NCI-H69 (cell line): ENCODE data around the gene CENPP.
A peak's percentile ranks its signal among the peaks of the same experiment; 100 is the strongest.

Experiments used
- DNase-seq: peaks from one replicate; lab custom pipeline; 2025; lab: John Stamatoyannopoulos, UW

The CENPP gene

DNA sequence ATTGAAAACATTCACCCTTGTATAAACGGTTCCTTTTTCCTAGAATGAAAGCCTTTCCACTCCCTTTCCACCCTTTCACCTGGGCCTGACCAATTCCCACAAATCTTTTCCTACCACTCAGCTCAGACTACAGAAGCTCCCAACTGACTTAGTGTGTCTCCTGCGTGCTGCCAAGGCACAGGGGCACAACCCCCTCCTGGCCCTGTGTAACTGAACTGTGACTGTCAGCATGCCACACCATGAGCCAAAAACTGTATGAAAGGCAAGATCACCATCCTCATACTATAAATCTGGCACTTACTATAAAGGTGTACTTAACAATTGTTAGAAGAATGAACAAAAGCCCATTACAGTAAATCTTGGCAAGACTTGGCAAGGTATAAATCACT is 12.1 kb upstream of the CENPP start:
- DNase-seq, result no peak

DNA sequence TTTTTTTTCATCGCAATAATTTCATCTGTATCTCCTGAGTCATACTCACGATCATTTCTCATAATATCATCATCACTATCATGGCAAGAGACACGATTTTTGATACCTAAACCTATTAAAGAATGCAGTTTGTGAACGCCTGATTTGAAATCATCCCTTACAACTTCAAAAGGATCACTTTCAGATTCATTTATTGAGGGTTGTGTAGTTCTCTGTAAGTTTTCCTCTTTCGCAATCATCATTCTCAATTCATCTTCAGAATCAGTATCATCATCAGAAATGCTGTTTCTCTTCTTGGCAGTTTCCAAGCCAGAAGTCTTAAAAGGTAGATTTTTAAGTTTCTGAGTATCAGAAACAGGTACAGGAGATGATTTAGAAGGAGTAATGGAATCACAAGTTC is 10.3 kb upstream of the CENPP start:
- DNase-seq, result no peak

DNA sequence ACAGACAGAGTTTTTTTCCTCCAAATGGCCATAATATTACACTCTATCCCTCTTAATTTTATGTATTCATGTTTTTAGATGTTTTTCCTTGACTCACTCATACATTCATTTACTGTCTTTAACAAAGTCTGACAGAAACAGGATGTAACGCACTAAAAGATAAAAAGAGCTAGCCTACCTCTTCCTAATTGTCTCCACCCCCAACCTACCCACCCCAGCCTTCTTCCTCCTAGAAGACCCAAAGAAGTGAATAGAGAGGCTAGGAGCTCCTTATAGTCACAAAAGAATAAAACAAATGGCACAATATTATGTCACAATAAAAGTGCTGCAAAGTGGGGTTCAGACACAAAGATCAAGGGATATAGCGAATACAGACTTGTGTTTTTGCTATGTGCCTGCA is 1.3 kb upstream of the CENPP start:
- DNase-seq, result no peak

DNA sequence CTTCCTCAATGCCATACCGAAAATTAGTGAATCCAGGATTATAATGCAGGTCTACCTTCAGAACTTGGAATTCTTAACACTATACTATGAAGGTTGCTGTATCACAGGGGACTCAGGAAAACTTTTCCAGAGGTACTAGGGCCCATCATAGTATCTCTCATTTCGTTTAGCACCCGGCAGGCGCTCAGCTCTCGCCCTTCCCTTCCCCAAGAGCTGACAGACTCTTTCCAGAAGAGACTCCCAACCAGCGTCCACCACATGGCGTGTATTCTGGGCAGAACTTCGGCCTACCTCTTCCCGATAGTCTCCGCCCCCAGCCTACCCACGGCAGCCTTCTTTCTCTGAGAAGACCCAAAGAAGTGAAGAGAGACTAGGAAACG is 874 bp upstream of the CENPP start:
- DNase-seq, result no peak

DNA sequence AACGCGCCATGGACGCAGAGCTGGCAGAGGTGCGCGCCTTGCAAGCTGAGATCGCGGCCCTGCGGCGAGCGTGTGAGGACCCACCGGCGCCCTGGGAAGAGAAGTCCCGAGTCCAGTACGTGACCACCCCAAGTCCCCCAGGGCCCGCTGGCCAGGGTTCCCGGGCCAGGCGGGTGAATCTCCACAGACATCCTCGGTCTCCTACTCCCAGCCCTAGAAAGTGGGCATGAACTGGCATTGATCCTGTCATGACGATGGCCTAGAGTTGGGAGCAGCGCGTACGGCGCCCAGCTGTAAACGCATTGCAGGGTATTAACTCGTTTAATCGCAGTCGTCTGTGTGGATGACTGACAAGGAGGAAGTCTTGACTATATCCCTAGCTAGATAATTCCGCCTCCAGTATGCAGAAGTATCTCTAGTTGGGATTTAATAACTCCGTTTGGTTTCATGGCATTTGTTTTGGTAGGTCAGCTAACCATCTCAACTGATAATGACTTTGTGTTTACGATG is 293 bp downstream of the CENPP start:
- peak; percentile 80 for DNase-seq

DNA sequence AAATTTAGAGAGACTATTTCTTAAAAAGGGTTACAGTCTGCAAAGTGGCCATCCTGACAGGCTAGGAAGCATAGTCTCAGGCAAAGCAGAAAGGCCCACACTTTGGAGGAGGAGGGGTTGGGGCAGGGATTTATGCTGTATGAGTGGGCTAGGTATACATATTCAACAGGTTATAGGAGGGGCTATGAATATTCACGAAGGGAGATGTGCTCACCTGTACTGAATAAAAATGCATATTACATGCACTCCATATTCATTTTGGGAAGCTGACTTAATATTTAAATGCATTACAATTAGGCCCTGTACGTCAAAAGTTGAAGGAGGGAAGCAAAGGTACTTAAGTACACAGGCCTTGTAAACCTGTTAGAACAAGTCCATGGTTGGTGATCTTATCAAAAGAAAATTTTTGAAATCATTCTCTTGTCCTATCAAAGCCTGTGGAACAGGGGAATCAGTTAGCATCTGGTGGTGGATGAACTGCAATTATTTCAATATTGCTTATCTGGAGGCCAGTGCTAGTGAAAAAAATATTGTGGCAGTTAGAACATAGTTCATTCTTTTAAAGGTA is 1.6 kb downstream of the CENPP start:
- DNase-seq, result peak; percentile 56

DNA sequence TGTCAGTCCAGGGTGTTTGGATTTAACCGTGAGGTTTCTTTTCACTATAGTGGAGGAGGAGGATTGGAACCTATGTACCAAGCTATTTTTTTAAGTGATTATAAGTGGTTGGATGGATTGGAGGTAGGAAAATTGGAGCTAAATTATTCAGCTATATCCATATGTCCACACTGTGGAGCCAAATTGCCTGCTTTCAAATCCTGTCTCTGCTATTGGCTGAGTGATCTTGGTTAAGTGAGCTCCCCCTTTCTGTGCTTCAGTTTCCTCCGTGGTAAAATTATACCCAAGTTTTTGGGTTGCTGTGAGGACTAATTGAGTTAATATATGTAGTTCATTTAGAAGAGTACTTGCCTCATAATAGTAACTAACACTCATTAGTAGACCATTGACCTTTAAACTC is 2.5 kb downstream of the CENPP start:
- DNase-seq, result peak; percentile 88

DNA sequence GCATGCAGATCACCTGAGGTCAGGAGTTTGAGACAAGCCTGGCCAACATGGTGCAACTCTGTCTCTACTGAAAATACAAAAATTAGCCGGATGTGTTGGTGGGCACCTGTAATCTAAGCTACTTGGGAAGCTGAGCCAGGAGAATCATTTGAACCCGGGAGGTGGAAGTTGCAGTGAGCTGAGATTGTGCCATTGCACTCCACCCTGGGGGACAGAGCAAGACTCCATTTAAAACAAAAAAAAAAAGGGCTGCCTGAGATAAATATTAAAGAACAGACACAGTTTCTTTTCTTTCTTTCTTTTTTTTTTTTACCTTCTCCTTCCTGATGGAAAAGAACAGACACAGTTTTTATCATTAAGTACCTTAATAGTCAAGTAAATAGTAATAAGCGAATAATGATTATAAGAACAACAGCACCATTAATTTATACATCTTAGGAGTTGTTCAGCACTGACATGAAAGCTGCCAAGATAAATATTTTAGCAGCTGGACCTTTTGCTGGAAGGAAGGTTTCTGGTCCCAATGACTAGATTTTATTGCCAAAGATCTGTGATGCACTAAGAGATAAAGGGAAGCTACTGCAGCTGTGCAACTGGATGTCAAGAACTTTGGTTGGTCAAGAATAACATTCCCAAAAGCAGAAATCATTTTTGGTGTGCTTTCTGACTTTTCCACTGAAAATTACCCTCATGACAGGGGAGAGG is 7.0 kb downstream of the CENPP start:
- DNase-seq, result no peak

DNA sequence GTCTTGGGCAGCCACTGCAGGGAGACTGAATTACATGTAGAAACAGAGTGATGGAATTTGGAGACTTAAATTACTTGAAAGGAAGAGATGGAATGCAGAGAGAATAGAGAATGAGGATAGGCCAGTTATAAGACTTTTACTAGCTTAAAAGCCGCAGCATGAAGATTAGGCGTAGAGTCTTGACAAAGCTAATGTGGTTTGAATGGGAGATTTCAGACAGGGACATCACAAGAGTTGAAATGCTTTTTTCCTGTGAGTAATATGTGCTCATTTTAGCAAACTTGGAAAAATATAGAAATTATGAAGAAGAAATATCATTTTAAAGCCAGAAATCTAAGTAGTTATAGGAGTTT is 7.5 kb downstream of the CENPP start:
- no peak for DNase-seq

DNA sequence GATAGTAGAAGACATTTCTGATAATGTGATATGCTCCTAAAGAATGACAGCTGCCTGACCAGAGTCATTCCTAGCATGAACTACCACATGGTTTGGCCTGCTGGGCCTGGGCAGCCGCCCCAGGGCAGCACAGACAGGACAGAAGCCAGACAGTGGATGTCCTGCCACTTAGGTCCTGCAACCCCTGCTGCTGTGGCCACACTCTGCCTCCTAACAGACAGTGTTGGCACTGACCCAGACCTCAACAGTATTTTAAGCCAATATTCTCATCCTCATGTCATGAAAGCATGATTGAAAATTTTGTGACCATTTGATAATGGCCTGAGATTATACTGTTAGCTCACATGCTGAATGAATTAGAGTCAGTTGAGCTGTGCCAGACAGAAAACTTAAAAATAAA is 15.8 kb downstream of the CENPP start:
- DNase-seq, result no peak

DNA sequence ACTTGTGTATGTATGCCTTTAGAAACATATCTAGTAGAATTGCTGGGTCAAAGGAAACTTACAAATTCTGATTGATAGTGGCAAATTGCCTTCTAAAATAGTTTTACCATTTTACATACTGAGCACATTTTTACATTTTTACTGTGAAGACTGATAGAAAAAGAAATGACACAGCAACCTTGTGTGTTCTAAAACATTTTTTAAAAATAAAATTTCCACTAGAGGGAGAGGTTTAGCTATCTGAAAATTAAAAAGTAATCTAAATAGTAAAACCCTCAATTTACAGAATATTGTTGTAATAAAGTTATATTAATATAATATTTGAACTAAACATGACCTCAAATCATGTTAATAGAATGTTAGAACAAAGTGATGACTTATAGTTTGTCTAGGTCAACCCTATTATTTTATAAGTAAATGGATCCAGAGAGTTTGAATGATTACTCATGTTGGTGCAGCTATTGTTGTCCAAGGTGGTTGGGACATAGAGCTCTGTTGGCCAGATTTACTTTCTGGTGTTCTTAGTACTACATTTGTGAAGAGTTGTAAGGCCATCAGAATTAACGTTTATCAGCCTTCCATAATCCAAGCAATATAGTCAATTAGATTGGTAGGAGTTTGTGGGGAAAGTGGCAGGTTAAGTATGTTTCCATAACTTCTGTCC is 17.2 kb downstream of the CENPP start:
- peak; percentile 19 for DNase-seq

DNA sequence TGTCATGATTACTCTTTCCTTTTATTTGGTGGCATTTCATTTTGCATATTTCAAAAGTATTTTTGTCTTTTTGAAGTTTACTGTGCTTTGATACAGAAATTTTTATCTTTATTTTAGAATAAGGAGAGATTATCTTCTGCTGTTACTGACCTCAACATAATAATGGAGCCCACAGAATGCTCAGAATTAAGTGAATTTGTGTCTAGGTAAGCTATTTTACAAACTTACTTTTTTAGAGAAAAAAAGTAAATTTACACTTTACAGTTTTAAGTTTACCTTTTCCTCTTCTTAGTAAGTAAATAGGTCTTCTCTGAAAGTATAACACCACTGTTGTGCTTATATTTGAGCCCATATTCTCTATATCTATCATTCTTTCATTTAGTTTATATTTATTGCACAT is 19.8 kb downstream of the CENPP start:
- DNase-seq, result no peak

DNA sequence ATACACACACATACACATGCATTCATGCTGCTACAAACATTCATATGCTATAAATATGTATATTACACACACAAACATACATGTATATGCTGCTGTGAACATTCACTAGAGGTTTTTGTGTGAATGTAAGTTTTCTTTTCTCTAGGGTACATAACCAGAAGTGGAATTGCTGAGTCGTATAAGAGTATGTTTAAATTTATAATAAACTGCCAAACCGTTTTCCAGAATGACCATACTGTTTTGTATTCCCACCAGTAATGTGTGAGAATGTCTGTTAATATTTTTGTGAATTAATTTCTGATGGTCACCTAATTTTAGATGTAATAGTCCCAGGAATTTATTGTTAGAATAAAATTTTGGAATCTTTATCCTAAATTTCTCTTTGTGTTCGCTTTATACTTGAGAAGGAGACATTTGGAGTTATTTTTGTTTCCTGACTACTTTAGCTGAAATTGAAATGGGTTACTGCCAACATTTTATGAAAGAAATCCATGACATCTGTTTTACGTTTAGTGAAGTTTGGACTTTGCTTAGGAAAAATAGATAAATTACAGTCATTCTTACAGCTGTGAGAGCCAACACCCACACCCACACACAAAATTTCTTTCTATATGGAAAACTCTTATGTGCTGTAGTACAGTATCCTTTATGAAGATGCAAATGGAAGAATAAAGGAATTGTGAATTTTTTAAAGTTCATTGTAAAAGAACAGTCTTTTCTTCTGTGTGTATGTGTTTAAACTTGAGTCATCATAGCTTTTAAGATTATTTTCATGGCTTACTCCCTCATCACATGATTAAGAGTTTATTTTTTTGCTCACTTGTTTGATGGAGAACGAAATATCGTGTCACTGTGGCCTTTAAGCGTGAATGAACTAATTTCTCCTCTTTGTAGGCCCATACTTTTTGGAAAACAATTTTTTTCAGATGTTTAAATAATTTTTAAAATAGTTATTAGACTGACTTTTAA is 24.3 kb downstream of the CENPP start:
- no peak for DNase-seq

DNA sequence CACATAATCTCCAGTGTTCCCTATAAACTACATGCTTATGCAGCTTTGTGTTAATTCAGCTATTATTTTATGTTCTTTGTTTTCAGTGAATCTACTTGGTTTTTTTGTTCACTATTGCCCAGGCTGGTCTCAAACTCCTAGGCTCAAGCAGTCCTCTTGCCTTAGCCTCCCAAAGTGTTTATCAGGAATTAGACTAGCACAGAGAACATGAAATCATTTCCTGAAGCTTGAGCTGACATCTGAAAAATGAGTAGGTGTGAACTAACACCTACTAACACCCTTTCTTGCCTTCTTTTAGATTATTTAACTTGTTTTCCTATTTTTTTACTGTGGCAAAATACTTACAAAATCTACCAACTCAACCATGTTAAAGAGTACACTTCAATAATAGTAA is 25.0 kb downstream of the CENPP start:
- no peak for DNase-seq

DNA sequence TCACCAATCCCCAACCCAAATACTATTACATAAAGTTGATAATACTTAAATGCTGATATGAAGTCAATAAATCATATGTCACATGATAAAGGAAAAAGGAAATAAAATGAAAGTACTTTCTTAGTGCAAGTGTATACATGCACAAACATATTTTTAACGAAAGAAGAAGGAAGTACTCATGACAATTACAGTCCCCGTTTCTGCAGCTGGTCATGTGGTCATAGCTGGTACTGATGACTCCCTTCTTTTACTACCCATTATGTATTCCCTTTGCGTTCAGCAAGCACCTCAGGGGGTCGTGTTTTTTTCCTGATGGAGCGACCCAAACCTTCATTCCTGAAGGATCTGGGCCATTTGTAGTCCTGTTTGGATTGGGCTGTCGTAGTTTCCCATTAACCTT is 27.3 kb downstream of the CENPP start:
- no peak for DNase-seq

DNA sequence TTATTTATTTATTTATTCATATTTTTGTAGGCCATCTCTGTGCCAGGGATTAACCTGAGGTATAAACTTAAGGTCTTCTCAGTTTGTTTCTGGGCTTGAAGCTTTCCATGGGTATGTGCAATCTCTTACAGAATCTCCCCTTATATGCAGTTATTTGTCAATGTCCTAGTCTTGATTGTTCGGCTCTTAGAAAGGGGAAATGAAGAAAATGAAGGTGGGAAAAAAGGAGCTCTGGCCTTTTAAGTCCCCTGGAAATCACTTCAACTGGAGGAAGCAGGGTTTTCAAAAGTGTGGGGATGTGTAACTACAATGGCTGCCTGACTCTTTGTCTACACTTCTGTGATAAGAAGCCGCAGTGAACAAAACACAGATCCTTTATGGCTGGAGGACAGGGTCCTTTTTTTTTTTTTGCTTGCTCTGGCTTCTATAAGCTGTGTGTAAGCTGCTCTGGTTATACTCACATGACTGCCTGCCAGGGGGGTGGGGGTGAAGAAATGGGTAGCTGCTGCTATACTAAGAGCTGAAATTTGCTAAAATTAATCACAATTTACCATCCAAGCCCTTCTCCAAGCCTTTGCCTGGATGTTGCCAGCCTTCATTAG is 33.7 kb downstream of the CENPP start:
- DNase-seq, result no peak

DNA sequence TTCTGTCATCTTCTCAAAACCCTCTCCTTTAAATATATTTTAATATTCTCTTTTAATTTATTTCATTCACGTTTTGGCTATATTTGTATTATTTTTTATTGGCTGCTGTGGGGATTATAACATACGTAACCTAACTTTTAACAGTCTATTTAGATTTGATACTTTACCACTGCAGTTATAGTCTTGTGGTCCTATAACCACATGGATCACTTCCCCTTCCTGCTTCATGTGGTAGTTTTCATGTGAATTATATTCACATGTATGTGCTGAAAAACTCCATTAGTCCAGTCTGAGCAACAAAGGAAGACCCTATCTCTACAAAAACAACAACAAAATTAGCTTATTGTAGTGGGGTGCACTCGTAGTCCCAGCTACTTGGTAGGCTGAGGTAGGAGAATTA is 34.3 kb downstream of the CENPP start:
- no peak for DNase-seq

DNA sequence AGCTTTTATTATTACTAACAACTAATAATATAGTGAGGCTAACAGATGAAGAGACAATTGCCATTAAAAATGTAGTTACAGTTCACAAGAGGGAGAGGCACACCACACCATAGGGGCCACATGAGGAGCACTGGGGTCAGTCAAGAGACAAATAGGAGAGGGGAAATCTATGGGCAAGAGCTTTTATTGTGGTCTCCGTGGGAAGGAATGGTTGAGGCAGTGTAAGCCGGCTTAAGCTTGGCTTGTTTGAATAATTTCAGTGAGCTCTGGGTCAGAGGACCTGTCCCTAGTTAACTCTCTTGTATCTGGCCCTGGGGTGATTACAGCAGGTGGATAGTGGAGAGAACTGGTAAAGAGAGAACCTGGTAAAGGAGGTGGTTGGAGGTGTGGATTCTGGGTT is 43.3 kb downstream of the CENPP start:
- DNase-seq, result no peak

DNA sequence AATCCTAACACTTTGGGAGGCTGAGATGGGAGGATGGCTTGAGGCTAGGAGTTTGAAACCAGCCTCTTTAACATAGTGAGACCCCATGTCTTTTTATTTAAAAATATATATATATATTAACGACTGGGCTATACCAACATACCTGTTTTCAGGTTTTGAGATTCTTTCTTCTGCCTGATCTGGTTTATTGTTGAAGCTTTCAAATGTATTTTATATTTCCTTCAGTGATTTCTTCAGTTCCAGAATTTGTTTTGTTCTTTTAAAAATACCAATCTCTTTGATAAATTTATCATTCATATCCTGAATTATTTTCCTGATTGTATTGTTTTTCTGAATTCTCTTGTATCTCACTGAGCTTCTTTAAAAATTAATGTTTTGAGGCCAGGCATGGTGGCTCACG is 47.4 kb downstream of the CENPP start:
- no peak for DNase-seq

DNA sequence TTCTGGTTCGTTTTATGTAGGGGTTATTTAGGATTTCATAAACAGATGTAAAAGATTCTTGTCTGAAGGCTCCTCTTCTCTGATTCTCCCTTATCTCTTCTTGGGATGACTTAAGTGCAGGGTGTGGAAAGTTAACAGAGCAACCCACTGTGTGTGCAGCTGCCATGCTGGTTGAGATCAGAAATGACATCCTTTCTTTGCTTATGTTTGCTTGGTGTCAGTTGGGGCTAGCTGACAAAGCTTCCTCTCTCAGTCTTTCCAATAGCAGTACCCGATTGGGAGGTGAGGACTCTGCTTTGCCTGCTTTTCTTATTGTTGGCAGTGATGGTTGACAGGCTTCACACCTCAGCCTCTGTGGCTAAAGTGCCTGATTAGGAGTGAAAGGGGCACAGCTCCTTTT is 52.1 kb downstream of the CENPP start:
- DNase-seq, result peak; percentile 87

DNA sequence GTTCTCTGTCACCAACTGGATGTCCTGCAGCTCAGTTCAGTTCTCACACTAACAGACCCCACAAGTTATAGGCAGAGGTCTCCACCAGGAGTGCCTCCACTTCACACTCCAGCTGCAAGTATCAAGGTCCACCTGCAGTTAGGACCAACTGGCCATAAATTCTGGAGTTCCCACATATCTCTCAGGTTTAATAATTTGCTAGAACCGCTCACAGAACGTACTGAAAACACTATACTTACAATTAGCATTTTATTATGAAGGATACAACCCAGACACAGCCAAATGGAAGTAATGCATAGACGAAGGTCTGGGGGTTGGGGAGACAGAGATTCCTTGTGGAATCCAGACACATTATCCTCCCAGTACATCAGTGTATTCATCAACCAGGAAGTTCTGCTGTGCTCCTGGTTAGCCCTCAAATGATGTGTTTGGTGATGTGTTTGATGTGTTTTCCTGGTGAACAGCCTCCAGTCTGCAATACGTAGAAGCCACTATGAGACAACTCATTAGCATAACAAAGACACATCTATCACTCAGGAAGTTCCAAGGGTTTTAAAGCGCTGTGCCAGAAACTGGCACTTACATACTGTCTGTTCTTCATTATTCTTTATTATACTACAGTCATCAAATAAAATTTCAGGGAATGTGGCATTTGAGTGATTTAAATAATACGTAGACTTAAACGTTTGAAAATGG is 53.3 kb downstream of the CENPP start:
- DNase-seq, result peak; percentile 84
